Smooth muscle cell (in vitro differentiated cells): Measurements from ENCODE around the gene KRT27. TPM values are rescaled to one million over a fixed set of nuclear protein-coding genes. Genes with fewer than 3 reads are reported as not detected.
"Not testable (repeated sequence)": the region's sequence is repeated elsewhere in the genome, so short reads cannot be mapped to it uniquely, and the experiment has no call there.

Experiments
- DNase-seq: peaks from one replicate; lab custom pipeline; 2025; ENCODE audit not compliant: unreplicated experiment; lab: John Stamatoyannopoulos, UW
- H2AFZ ChIP-seq: fragments of 200-600 bp; sonication (generic); 2 replicates; pipeline ENCODE4 v1.6.0; 2016; ENCODE audit warnings: antibody characterized with exemption, low read depth, mild to moderate bottlenecking
- H3F3A ChIP-seq: fragments of 200-600 bp; sonication (generic); 2 replicates; pipeline ENCODE4 v1.6.0; 2017; ENCODE audit warnings: antibody characterized with exemption, low read depth
- H3K27ac ChIP-seq: fragments of 200-600 bp; sonication (generic); 2 replicates; pipeline ENCODE4 v1.5.1; 2016; ENCODE audit warnings: low read depth, mild to moderate bottlenecking
- H3K27me3 ChIP-seq: fragments of 200-600 bp; sonication (generic); 2 replicates; pipeline ENCODE4 v1.6.1; 2016; ENCODE audit warnings: low read depth, mild to moderate bottlenecking
- H3K36me3 ChIP-seq: fragments of 200-600 bp; sonication (generic); 2 replicates; pipeline ENCODE4 v1.5.1; 2016; ENCODE audit warnings: low read depth
- H3K4me1 ChIP-seq: fragments of 200-600 bp; sonication (generic); 2 replicates; pipeline ENCODE4 v1.5.1; 2016; ENCODE audit warnings: low read depth
- H3K4me2 ChIP-seq: fragments of 200-600 bp; sonication (generic); 2 replicates; pipeline ENCODE4 v1.6.0; 2016; ENCODE audit warnings: mild to moderate bottlenecking
- H3K4me3 ChIP-seq: fragments of 200-600 bp; sonication (generic); 2 replicates; pipeline ENCODE4 v1.5.1; 2016; ENCODE audit warnings: mild to moderate bottlenecking
- H3K79me2 ChIP-seq: fragments of 200-600 bp; sonication (generic); 2 replicates; pipeline ENCODE4 v1.6.0; 2016; ENCODE audit warnings: low read depth, mild to moderate bottlenecking
- H3K9ac ChIP-seq: fragments of 200-600 bp; sonication (generic); 2 replicates; pipeline ENCODE4 v1.6.0; 2016; ENCODE audit warnings: low read depth
- H3K9me3 ChIP-seq: fragments of 200-600 bp; sonication (generic); replicated peaks from 2 replicates; pipeline ENCODE4 v1.5.1; 2016; ENCODE audit warnings: low read depth
- H4K20me1 ChIP-seq: fragments of 200-600 bp; sonication (generic); 2 replicates; pipeline ENCODE4 v1.6.0; 2016; ENCODE audit warnings: low read depth
- CTCF ChIP-seq: fragments of 200-600 bp; sonication (generic); IDR thresholded peaks from 2 replicates; pipeline ENCODE4 v1.5.1; 2017; ENCODE audit warnings: borderline replicate concordance, mild to moderate bottlenecking, antibody characterized with exemption; ENCODE audit not compliant: insufficient read depth, poor library complexity, severe bottlenecking
- WGBS: methylation state at CpG from one replicate; pipeline ENCODE4 v1.1.7; 2016; ENCODE audit warnings: low lambda C conversion rate; 5-methylcytosine and 5-hydroxymethylcytosine counted together
- polyA plus RNA-seq: library from polyadenylated mRNA; unstranded; fragments of >200 nt; fragmentation: Nextera tagmentation; extraction: Ambion mirVana; gene quantifications from 2 replicates; pipeline ENCODE4 v1.2.1, GENCODE V29; 2016
- total RNA-seq: library from RNA; depleted of rRNA; stranded (reverse); fragments of >200 nt; gene quantifications from 2 replicates; pipeline ENCODE4 v1.2.3, GENCODE V29; 2014

Gene KRT27
- total and polyA plus RNA-seq, 2 experiments from 2014 or later: 0.54 to 1.1 TPM

DNA sequence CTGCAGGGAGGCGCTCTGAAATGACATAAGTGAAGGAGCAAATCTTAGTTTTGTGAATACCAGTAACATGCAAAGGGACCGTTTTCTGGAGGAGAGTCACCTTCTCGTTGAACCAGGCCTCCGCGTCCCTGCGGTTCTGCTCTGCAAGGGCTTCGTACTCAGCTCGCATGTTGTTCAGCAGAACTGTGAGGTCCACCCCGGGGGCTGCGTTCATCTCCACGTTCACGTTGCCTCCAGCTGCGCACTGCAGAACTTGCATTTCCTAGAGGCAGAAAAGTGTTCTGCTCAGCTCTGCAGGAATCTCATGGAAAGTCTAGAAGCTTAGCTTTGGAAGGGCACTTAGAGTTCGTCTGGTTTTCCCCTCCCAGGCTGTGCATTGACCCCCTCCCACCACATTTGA, 31.3 kb downstream of the KRT27 start:
- H2AFZ ChIP-seq: no peak overlapping the region
- H3K4me3 ChIP-seq: no peak overlapping the region
- TF ChIP-seq CTCF: no peak
- H4K20me1 ChIP-seq: no peaks in the 10 kb centered on the region
- H3K79me2 ChIP-seq: no peaks in the 10 kb centered on the region
- no peaks in the 10 kb centered on the region for H3K36me3 ChIP-seq
- 92% methylated on average over 14 of the region's 14 CpGs for WGBS
- no peak overlapping the region for H3K9ac ChIP-seq
- no peak overlapping the region for H3K27ac ChIP-seq
- H3K27me3 ChIP-seq: peaks cover 34% of the 10 kb centered on the region
- H3K9me3 ChIP-seq: no peaks in the 10 kb centered on the region
- H3K4me1 ChIP-seq: no peaks in the 10 kb centered on the region
- no peaks in the 10 kb centered on the region for H3F3A ChIP-seq
- no peak for DNase-seq
- no peak overlapping the region for H3K4me2 ChIP-seq

GRCh38 chr17:40750391-40750790, 32.0 kb downstream of the KRT27 start:
- no peaks in the 10 kb centered on the region for H4K20me1 ChIP-seq
- 94% methylated on average over 6 of the region's 6 CpGs for WGBS
- H3K9me3 ChIP-seq: no peaks in the 10 kb centered on the region

GRCh38 chr17:40748666-40749065, 33.7 kb downstream of the KRT27 start:
- not testable (repeated sequence) for H3K36me3 ChIP-seq, H3K27ac ChIP-seq, H3K4me1 ChIP-seq, H3K79me2 ChIP-seq, DNase-seq, H3F3A ChIP-seq, H3K4me2 ChIP-seq, H2AFZ ChIP-seq, H3K4me3 ChIP-seq, H3K9ac ChIP-seq, H3K9me3 ChIP-seq, H4K20me1 ChIP-seq
- H3K27me3 ChIP-seq: peaks cover 37% of the 10 kb centered on the region
- WGBS: 80% methylated on average over 1 of the region's 1 CpG

More at GRCh38 chr17:40750391-40750790, 32.0 kb downstream of the KRT27 start:
- peaks cover 37% of the 10 kb centered on the region for H3K27me3 ChIP-seq
- no peaks in the 10 kb centered on the region for H3F3A ChIP-seq
- no peak overlapping the region for H3K9ac ChIP-seq
- no peak overlapping the region for H2AFZ ChIP-seq
- H3K27ac ChIP-seq: no peak overlapping the region
- no peak for TF ChIP-seq CTCF
- no peaks in the 10 kb centered on the region for H3K36me3 ChIP-seq
- H3K79me2 ChIP-seq: no peaks in the 10 kb centered on the region
- no peak for DNase-seq
- H3K4me1 ChIP-seq: no peaks in the 10 kb centered on the region
- no peak overlapping the region for H3K4me2 ChIP-seq
- no peak overlapping the region for H3K4me3 ChIP-seq

GRCh38 chr17:40738553-40738952, 43.8 kb downstream of the KRT27 start:
- H3K4me3 ChIP-seq: no peak overlapping the region
- 48% methylated on average over 4 of the region's 4 CpGs for WGBS
- peaks cover 37% of the 10 kb centered on the region for H3K27me3 ChIP-seq

More at GRCh38 chr17:40738553-40738952, 43.8 kb downstream of the KRT27 start:
- Histone ChIP-seq H3F3A (no peaks in the 10 kb centered on the region), H2AFZ (no peak overlapping the region), H3K9me3 (no peaks in the 10 kb centered on the region), H3K27ac (no peak overlapping the region), H3K36me3 (no peaks in the 10 kb centered on the region), H3K4me2 (no peak overlapping the region), H3K4me1 (no peaks in the 10 kb centered on the region), H3K9ac (no peak overlapping the region), H3K79me2 (no peaks in the 10 kb centered on the region), H4K20me1 (no peaks in the 10 kb centered on the region)
- TF ChIP-seq CTCF: no peak
- DNase-seq: no peak
